Chondrocyte (in vitro differentiated cells): ENCODE results near the gene FREM2. TPM values are rescaled to one million over a fixed set of nuclear protein-coding genes. Genes with fewer than 3 reads are reported as not detected.
A peak's percentile ranks its signal among the peaks of the same experiment; 100 is the strongest.

Experiments used
- DNase-seq: peaks from one replicate; pipeline ENCODE4 v3.0.0; 2021; ENCODE audit warnings: mixed read lengths, low spot score
- H3K27ac Mint-ChIP-seq: one replicate; pipeline ENCODE4 v1.8.0; 2021; ENCODE audit warnings: mild to moderate bottlenecking, moderate library complexity, mixed read lengths; ENCODE audit not compliant: unreplicated experiment
- H3K27me3 Mint-ChIP-seq: 2 replicates; pipeline ENCODE4 v1.8.0; 2021; ENCODE audit warnings: low read depth, mixed read lengths
- H3K36me3 Mint-ChIP-seq: 2 replicates; pipeline ENCODE4 v1.8.0; 2021; ENCODE audit warnings: low read depth, mixed read lengths
- H3K4me1 Mint-ChIP-seq: 2 replicates; pipeline ENCODE4 v1.8.0; 2021; ENCODE audit warnings: low read depth, mild to moderate bottlenecking, mixed read lengths
- H3K4me3 Mint-ChIP-seq: one replicate; pipeline ENCODE4 v1.8.0; 2021; ENCODE audit warnings: mild to moderate bottlenecking, moderate library complexity, mixed read lengths; ENCODE audit not compliant: unreplicated experiment
- H3K9me3 Mint-ChIP-seq: 2 replicates; pipeline ENCODE4 v1.8.0; 2021; ENCODE audit warnings: low read depth, mixed read lengths
- CTCF ChIP-seq: fragments of 200-600 bp; sonication (generic); IDR thresholded peaks from 2 replicates; pipeline ENCODE4 v1.5.0; 2021; ENCODE audit warnings: antibody characterized with exemption, mild to moderate bottlenecking, moderate library complexity
- total RNA-seq: library from RNA; stranded (reverse); gene quantifications from 3 replicates; pipeline ENCODE4 v1.2.1, GENCODE V29; 2021

The FREM2 gene
- total RNA-seq, 1 donor from 2014 or later: 0.07 TPM

GRCh38 chr13:38664906-38665305, 22.0 kb upstream of the FREM2 start:
- DNase-seq: no peak
- Mint-ChIP-seq H3K4me3 (no peak overlapping the region), H3K27me3 (peaks cover 15% of the 10 kb centered on the region), H3K27ac (no peak overlapping the region), H3K36me3 (no peaks in the 10 kb centered on the region), H3K9me3 (no peaks in the 10 kb centered on the region), H3K4me1 (peaks cover 6% of the 10 kb centered on the region)
- TF ChIP-seq CTCF: no peak

- no peak overlapping the region for H3K4me3 Mint-ChIP-seq
- DNase-seq: no peak
- no peak overlapping the region for H3K27ac Mint-ChIP-seq
- peaks cover 27% of the 10 kb centered on the region for H3K27me3 Mint-ChIP-seq
- no peaks in the 10 kb centered on the region for H3K9me3 Mint-ChIP-seq
- no peaks in the 10 kb centered on the region for H3K4me1 Mint-ChIP-seq
- no peaks in the 10 kb centered on the region for H3K36me3 Mint-ChIP-seq
- TF ChIP-seq CTCF: no peak
These were observed 19.3 kb upstream of the FREM2 start for GRCh38 chr13:38667526-38668109.

GRCh38 chr13:38669234-38669964, 17.5 kb upstream of the FREM2 start:
- Mint-ChIP-seq H3K36me3 (no peaks in the 10 kb centered on the region), H3K27me3 (peaks cover 28% of the 10 kb centered on the region), H3K4me3 (no peak overlapping the region), H3K4me1 (no peaks in the 10 kb centered on the region), H3K27ac (no peak overlapping the region), H3K9me3 (no peaks in the 10 kb centered on the region)
- no peak for TF ChIP-seq CTCF
- DNase-seq: no peak

GRCh38 chr13:38670627-38671026, 16.2 kb upstream of the FREM2 start:
- no peak overlapping the region for H3K4me3 Mint-ChIP-seq
- no peaks in the 10 kb centered on the region for H3K36me3 Mint-ChIP-seq
- H3K27me3 Mint-ChIP-seq: peaks cover 31% of the 10 kb centered on the region
- no peak for DNase-seq
- H3K27ac Mint-ChIP-seq: no peak overlapping the region
- no peaks in the 10 kb centered on the region for H3K9me3 Mint-ChIP-seq
- H3K4me1 Mint-ChIP-seq: no peaks in the 10 kb centered on the region
- peak; percentile 20 for TF ChIP-seq CTCF

GRCh38 chr13:38671980-38672379, 14.9 kb upstream of the FREM2 start:
- Mint-ChIP-seq H3K27ac (no peak overlapping the region), H3K4me1 (no peaks in the 10 kb centered on the region), H3K9me3 (no peaks in the 10 kb centered on the region), H3K27me3 (peaks cover 31% of the 10 kb centered on the region), H3K4me3 (no peak overlapping the region), H3K36me3 (no peaks in the 10 kb centered on the region)
- DNase-seq: no peak
- no peak for TF ChIP-seq CTCF
